IPS-18c (cell line): ENCODE results near the gene TOX2.

ENCODE experiments used
- H3K4me3 ChIP-seq: 2 replicates; pipeline ENCODE4 v1.7.0; 2013; ENCODE audit warnings: low read depth, mild to moderate bottlenecking, low read length, moderate library complexity; ENCODE audit not compliant: insufficient read depth
- H3K9me3 ChIP-seq: one replicate; pipeline ENCODE4 v1.6.1; 2013; ENCODE audit warnings: mild to moderate bottlenecking, low read length, moderate library complexity; ENCODE audit not compliant: control insufficient read depth, insufficient read depth

Gene TOX2

DNA sequence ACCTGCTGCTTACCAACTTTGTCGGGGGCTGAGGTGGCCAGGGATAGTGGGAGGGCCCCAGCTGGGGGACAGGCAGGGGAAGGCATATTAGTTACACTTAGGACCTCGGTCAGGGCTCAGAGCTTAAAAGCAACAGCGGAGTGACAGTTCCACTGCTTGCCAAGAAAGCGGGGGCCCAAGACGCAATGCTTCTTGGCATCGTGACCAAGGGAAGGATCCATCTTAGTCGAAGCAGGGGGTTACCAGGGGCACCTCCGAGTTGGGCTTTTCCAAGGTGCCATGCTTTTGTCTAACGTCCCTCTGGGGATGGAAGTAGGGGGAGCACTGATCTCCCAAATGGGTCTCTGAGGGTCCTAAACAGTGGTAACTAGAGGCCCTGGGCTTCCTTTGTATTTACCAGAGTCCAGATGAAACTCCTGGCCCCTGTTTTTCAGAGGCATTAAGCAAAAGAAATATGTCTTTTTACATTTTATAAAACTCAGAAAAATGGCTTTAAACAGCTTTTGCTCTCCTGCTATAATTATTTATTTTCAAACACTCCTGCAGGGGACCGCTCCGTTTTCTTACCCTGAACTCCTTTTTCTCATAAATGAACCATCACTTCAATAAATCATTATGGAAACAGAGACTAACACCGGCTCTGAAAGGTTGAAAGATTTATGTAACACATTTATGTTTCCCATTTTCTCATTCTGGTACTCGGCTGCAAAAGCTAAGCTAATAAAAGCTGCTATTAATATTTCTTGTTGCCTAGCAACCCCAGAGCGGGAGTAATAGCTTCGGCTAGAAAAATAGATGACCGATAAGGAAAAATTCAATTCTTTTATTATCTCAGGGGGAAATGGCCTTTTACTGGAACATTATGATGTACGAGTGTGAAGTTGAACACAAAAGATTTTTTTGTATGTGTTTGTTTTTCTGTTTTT lies 100.4 kb downstream of the TOX2 start:
- H3K4me3 ChIP-seq: no peak overlapping the region
- no peaks in the 10 kb centered on the region for H3K9me3 ChIP-seq

- Histone ChIP-seq H3K9me3 (no peaks in the 10 kb centered on the region), H3K4me3 (no peak overlapping the region)
Observed at GRCh38 chr20:44015733-44016103, 101.1 kb downstream of the TOX2 start.

- Histone ChIP-seq H3K9me3 (no peaks in the 10 kb centered on the region), H3K4me3 (no peak overlapping the region)
Observed at GRCh38 chr20:44016525-44016924, 101.9 kb downstream of the TOX2 start.

DNA sequence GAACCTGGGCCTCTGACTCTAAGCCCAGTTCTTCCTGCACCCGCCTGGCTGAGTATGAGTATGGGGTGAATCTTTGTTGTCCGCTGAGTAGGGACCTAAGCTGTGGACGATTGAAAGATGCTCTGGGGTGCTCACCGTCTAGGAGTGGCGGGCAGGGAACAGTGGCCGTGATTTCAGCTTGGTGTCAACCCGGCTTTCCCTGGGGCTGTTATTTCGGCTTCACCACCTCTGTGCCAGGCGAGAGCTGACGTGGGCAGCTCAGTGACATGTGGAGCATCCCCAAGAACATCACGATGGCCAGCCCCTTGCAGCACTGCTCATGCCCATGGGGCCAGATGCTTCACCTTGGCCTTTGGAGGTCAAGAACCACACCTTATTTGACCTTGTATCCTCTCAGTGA lies 102.6 kb downstream of the TOX2 start:
- Histone ChIP-seq H3K9me3 (no peaks in the 10 kb centered on the region), H3K4me3 (no peak overlapping the region)

GRCh38 chr20:44017905-44018258 lies 103.2 kb downstream of the TOX2 start:
- no peak overlapping the region for H3K4me3 ChIP-seq
- H3K9me3 ChIP-seq: no peaks in the 10 kb centered on the region

DNA sequence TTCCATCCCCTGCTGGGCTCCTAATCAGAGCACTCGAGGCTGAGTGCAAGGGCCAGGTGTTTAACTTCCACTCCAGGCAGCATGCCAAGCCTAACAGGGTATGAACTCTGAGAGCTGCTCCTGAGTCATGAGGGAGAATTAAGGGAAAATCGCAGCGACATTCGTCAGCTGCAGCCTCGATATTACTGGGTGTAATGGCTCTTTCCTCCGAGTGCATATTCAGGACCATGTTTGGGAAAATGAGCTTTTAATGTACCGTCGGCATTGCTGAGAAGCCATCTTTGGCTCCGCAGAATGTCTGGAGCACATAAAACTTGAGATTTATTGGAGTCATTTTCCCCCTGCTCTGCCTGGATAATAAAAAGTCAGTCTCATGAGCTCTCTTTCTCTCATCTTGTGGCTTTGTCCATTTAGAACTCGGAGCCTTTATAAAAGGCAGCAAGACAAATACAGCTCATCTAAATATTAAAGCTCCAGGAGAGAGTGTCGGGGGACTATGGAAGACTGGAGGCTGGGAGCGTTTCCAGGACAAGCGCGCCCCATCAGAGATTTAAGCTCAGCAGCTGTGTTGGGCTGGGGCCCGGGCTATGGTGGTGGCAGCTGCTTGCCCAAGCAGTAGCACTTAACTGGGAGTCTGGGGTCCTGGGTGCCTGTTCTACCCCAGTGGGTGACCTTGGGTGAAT lies 103.7 kb downstream of the TOX2 start:
- no peak overlapping the region for H3K4me3 ChIP-seq

GRCh38 chr20:44018942-44019637 lies 104.4 kb downstream of the TOX2 start:
- Histone ChIP-seq H3K9me3 (no peaks in the 10 kb centered on the region), H3K4me3 (no peak overlapping the region)

More for the DNA sequence above, 103.7 kb downstream of the TOX2 start:
- H3K9me3 ChIP-seq: no peaks in the 10 kb centered on the region

- H3K4me3 ChIP-seq: no peak overlapping the region
- no peaks in the 10 kb centered on the region for H3K9me3 ChIP-seq
Observed at GRCh38 chr20:44019638-44020335, 105.1 kb downstream of the TOX2 start.

- no peak overlapping the region for H3K4me3 ChIP-seq
- H3K9me3 ChIP-seq: no peaks in the 10 kb centered on the region
Observed at GRCh38 chr20:44020406-44021148, 105.9 kb downstream of the TOX2 start.

DNA sequence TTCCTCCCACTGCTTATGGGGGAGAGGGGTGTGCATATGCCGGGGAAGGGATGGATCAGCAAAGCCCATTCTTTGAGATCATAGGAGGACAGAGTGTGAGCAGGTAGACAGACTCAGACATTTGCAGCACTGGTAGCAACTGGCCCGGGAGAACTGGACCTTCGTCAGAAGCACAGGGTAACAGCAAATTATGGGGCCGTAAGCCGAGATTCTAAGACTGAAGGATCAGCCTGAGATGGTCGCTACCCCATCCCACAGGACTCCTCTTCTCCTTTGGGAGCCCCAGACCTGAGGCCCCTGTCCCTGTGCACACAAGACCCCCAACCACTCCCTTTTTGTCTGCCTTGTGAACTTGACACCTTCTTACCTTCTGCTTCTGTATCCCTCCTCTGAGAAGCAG lies 106.5 kb downstream of the TOX2 start:
- no peaks in the 10 kb centered on the region for H3K9me3 ChIP-seq
- H3K4me3 ChIP-seq: no peak overlapping the region

DNA sequence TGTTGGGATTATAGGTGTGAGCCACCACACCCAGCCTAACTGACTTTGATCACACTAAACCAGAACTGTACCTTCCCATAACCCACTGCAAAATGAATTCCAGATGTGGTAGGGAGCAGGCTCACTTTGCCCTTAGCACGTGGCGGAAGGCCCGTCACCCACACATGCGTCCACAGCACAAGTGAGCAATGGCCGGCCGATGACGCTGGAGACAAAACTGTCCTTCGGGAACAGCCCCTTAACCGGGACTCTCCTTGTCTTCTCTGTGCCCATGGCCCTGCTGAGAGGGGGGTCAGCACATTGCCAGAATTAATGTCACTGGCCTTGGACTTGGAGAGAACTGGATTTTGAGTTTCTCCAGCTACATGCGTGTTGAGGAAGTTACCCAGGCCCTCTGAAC lies 107.2 kb downstream of the TOX2 start:
- Histone ChIP-seq H3K4me3 (no peak overlapping the region), H3K9me3 (no peaks in the 10 kb centered on the region)

GRCh38 chr20:44022464-44022863 lies 107.8 kb downstream of the TOX2 start:
- no peak overlapping the region for H3K4me3 ChIP-seq
- H3K9me3 ChIP-seq: no peaks in the 10 kb centered on the region

DNA sequence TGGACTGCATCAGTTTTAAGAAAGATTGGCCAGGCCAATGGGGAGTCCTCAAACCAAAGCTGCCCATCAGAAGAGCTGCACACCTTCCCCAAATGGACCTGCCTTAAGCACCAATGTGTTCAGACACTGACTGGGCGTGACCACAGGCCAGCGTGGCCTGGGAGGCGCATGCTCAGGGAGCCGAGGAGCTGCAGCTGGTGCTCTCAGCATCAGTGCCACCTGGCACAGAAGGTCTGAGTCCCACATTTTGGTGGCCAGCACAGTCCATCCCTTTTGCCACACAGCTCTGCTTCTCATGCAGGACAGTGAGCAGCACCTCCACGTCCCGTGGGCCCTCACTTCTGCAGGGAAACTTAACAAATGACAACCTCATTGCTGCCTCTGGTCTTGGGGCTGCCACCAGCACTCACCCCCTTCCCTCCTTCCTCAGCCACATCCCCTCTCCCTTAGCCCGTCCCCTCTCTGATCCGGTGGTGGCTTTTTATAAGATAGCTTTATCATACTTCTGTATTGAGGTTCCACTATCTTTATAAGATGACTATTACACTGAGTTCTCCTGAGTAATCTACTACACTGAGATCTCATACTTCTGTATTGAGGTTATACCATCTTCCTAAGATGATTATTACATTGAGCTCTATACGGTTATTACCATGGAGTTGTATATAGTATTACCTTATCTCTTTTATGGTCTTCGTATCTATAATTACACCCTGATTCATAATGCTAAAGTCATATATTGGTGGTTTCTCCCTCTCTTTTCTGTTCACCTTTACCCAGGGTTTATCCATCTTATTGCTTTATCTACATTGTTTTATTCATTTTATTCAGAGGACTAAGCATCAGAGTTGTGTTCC lies 109.1 kb downstream of the TOX2 start:
- Histone ChIP-seq H3K4me3 (no peak overlapping the region), H3K9me3 (no peaks in the 10 kb centered on the region)

DNA sequence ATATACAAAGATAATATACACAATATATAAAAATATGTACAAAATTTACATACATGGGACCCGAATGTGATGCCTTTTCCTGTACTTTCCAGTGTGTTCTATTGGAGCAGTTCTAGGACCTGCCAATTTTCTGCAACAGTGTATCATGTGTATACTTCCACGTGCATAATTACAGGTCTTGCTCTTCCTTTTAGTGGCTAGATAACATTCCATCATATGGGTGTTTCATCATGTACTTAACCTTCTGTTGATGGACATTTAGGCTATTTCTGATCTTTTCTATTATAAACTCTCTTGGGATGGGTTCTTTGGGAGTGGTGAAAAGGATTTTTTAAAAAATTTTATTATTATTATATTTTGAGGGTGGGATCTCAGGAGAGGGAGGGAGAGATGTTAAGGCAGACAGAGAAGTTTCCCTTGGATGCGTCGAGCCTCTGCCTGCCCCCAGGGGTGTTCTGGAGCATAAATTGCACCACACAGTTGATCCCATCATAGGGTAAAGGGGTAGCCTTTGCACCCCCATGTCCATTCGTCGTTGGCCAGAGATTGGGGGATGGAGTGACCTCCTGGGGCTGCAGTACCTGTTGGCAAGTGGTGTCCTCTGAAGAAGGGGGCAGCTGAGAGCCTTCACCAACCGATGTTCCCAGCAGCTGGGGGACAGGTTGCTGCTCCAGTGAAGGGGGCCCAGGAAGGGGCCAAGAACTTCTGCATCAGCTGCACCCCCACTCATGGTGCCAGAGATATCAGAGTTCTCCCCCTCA lies 110.3 kb downstream of the TOX2 start:
- no peak overlapping the region for H3K4me3 ChIP-seq
- H3K9me3 ChIP-seq: no peaks in the 10 kb centered on the region

GRCh38 chr20:44025756-44026155 lies 111.1 kb downstream of the TOX2 start:
- no peak overlapping the region for H3K4me3 ChIP-seq

More at GRCh38 chr20:44025756-44026155, 111.1 kb downstream of the TOX2 start:
- H3K9me3 ChIP-seq: no peaks in the 10 kb centered on the region
